ENCODE data around the gene PTPN14.

PTPN14 gene

DNA sequence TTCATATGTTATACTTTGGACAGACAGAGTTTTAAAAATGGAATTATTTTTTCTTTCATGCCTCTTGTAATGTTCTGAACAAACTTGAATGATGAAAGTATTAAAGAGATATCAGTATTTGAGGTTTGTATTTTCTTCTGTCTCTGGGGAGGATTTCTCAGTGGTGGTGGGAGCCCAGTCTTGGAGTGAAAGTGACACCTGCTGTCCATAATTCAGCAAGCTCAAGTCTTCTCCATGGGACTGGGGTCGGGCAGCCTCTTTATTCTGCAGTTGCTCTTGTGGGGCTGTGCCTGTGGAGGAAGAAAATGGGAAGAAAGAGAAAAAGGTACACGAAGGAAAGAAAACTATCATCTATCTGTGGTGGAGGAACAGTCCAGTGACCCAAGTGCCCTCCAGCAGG is 214.4 kb downstream of the PTPN14 start:
- Histone ChIP-seq H3K4me2 (ENCODE audit: low read depth, low read length) (no peak overlapping the region), H3K9me2 (replicated peaks; ENCODE audit: insufficient read depth, low read length) (no peaks in the 10 kb centered on the region), H3K9ac (ENCODE audit: low read length) (no peak overlapping the region), H4K20me1 (ENCODE audit: insufficient read depth, low read length) (no peaks in the 10 kb centered on the region), H3K27ac (ENCODE audit: low read length) (no peak overlapping the region), H2AFZ (ENCODE audit: low read length) (no peak overlapping the region), H3K36me3 (replicated peaks; ENCODE audit: insufficient read depth, low read length) (no peaks in the 10 kb centered on the region), H3K4me3 (ENCODE audit: low read length) (no peak overlapping the region), H3F3A (ENCODE audit: insufficient read depth, low read length) (no peaks in the 10 kb centered on the region), H3K4me1 (ENCODE audit: low read length) (peaks cover 9% of the 10 kb centered on the region), H3K79me2 (ENCODE audit: low read length) (no peaks in the 10 kb centered on the region), H3K27me3 (replicated peaks; ENCODE audit: insufficient read depth, low read length) (no peaks in the 10 kb centered on the region), H3K9me3 (replicated peaks; ENCODE audit: insufficient read depth, low read length) (no peaks in the 10 kb centered on the region)
- no peak for DNase-seq
- no peak for TF ChIP-seq EZH2 (optimal IDR thresholded peaks at IDR 0.05; ENCODE audit: low read depth, low read length)
- TF ChIP-seq EZH2phosphoT487 (IDR thresholded peaks at IDR 0.05; ENCODE audit: low read length): no peak
- no peak for TF ChIP-seq CTCF (IDR thresholded peaks at IDR 0.05; ENCODE audit: low read length)

DNA sequence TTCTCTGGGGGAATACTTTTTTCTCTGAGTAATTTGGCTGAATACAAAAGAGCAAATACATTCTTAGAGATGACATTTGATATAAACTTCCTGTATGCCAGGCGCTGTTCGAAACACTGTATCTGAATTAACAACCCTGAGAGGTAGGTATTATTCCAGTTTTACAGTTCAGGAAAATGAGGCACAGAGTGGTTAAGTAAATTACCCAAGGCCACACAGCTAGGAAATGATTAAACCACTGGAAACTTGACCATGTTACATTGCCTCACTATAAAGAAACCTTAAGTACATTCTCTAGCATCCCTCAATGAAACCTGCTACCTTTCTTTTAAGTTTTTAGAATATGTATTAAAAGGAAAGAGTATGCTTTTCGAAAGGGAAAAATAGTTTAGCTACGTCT is 215.8 kb downstream of the PTPN14 start:
- H3F3A ChIP-seq (ENCODE audit: insufficient read depth, low read length): no peaks in the 10 kb centered on the region
- H3K9me3 ChIP-seq (replicated peaks; ENCODE audit: insufficient read depth, low read length): no peaks in the 10 kb centered on the region
- no peak for TF ChIP-seq EZH2 (optimal IDR thresholded peaks at IDR 0.05; ENCODE audit: low read depth, low read length)
- TF ChIP-seq CTCF (IDR thresholded peaks at IDR 0.05; ENCODE audit: low read length): no peak
- no peak for TF ChIP-seq EZH2phosphoT487 (IDR thresholded peaks at IDR 0.05; ENCODE audit: low read length)

DNA sequence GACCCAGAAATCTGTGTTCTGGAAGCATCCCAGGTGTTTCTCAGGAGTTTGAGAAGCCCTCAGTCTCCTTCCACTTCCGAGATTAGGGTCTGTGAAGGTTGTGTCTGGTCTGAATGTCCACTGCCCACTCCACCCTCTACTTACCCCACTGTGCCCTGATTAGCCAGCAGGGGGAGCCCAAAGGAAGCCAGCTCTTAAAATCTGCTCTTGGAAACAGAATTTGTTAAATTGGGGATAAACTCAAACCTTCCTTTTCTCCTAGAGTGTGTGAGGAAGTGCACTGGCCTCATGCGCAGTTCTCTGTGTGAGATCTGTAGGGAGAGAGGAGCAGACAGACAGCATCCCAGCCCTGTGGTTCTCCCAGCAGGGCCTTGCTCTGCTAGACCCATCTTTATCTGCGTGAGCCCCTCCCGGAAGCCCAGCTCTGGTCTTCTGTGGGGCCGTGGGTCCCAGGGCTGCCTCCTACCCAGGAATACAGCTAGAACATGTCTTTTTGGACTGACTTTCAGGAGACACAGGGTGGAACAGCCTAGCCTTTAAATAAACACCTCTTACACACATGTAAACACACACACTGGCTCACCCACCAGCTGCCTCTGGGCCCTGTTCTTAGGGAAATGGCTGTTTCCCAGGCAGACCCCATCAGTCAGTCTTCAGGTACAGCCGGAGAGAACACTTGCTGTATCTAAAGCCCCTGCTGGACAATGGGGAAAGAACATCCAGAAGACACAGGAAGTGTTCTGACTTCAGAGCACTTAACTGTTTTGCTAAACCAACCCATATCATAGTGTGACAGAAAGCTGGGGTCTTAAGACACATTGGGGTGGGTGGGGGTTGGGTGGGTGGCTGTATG is 218.2 kb downstream of the PTPN14 start:
- Histone ChIP-seq H3K4me2 (ENCODE audit: low read depth, low read length) (no peak overlapping the region), H3K9ac (ENCODE audit: low read length) (no peak overlapping the region), H3K9me3 (replicated peaks; ENCODE audit: insufficient read depth, low read length) (no peaks in the 10 kb centered on the region), H3K36me3 (replicated peaks; ENCODE audit: insufficient read depth, low read length) (no peaks in the 10 kb centered on the region), H2AFZ (ENCODE audit: low read length) (no peak overlapping the region), H3K27me3 (replicated peaks; ENCODE audit: insufficient read depth, low read length) (no peaks in the 10 kb centered on the region), H3F3A (ENCODE audit: insufficient read depth, low read length) (no peaks in the 10 kb centered on the region), H3K4me3 (ENCODE audit: low read length) (no peak overlapping the region), H3K4me1 (ENCODE audit: low read length) (peaks cover 9% of the 10 kb centered on the region), H3K9me2 (replicated peaks; ENCODE audit: insufficient read depth, low read length) (no peaks in the 10 kb centered on the region), H4K20me1 (ENCODE audit: insufficient read depth, low read length) (no peaks in the 10 kb centered on the region), H3K27ac (ENCODE audit: low read length) (no peak overlapping the region), H3K79me2 (ENCODE audit: low read length) (no peaks in the 10 kb centered on the region)
- DNase-seq: peak; percentile 49
- no peak for TF ChIP-seq EZH2 (optimal IDR thresholded peaks at IDR 0.05; ENCODE audit: low read depth, low read length)
- TF ChIP-seq EZH2phosphoT487 (IDR thresholded peaks at IDR 0.05; ENCODE audit: low read length): no peak
- TF ChIP-seq CTCF (IDR thresholded peaks at IDR 0.05; ENCODE audit: low read length): peak; percentile 96

More for the DNA sequence above, 215.8 kb downstream of the PTPN14 start:
- Histone ChIP-seq H3K27ac (ENCODE audit: low read length) (no peak overlapping the region), H3K27me3 (replicated peaks; ENCODE audit: insufficient read depth, low read length) (no peaks in the 10 kb centered on the region), H4K20me1 (ENCODE audit: insufficient read depth, low read length) (no peaks in the 10 kb centered on the region), H3K4me2 (ENCODE audit: low read depth, low read length) (no peak overlapping the region), H3K9me2 (replicated peaks; ENCODE audit: insufficient read depth, low read length) (no peaks in the 10 kb centered on the region), H3K4me1 (ENCODE audit: low read length) (peaks cover 9% of the 10 kb centered on the region), H3K4me3 (ENCODE audit: low read length) (no peak overlapping the region), H3K9ac (ENCODE audit: low read length) (no peak overlapping the region), H3K79me2 (ENCODE audit: low read length) (no peaks in the 10 kb centered on the region), H2AFZ (ENCODE audit: low read length) (no peak overlapping the region), H3K36me3 (replicated peaks; ENCODE audit: insufficient read depth, low read length) (no peaks in the 10 kb centered on the region)
- DNase-seq: no peak
